CD4-positive, alpha-beta memory T cell (primary cell): ENCODE results near the gene TBCD. TPM values are rescaled to one million over a fixed set of nuclear protein-coding genes. Genes with fewer than 3 reads are reported as not detected.
"Not testable (repeated sequence)": the region's sequence is repeated elsewhere in the genome, so short reads cannot be mapped to it uniquely, and the experiment has no call there.

Experiments
- CTCF ChIA-PET: fragments of 350-600 bp; sonication (Branson Sonifier 250); formaldehyde crosslinking; loops from one replicate; lab custom pipeline; 2021; ENCODE audit warnings: inconsistent platforms; ENCODE audit not compliant: partially characterized antibody; lab: Charles Lee
- POLR2A ChIA-PET: fragments of 350-600 bp; sonication (Branson Sonifier 250); formaldehyde crosslinking; loops from one replicate; lab custom pipeline; 2021; ENCODE audit not compliant: partially characterized antibody; lab: Charles Lee
- DNase-seq, 5 donors: peaks; one replicate each; pipeline versions ENCODE4 v3.0.0 to v3.0.0-alpha.2; 2020 to 2022; ENCODE audit warnings: mixed read lengths in 1 of 5
- H3K27ac ChIP-seq: one replicate; pipeline ENCODE4 v1.7.0; 2013; ENCODE audit warnings: low read depth, low read length
- H3K27me3 ChIP-seq: 2 replicates; pipeline ENCODE4 v1.7.0; 2013; ENCODE audit warnings: mild to moderate bottlenecking, low read length, moderate library complexity; ENCODE audit not compliant: insufficient read depth
- H3K36me3 ChIP-seq: 2 replicates; pipeline ENCODE4 v1.7.0; 2013; ENCODE audit warnings: mild to moderate bottlenecking, low read length, moderate library complexity; ENCODE audit not compliant: insufficient read depth
- H3K4me1 ChIP-seq: 2 replicates; pipeline ENCODE4 v1.7.0; 2013; ENCODE audit warnings: mild to moderate bottlenecking, low read length, moderate library complexity; ENCODE audit not compliant: insufficient read depth
- H3K4me3 ChIP-seq, 2 donors: one replicate each; pipeline ENCODE4 v1.7.0; 2013; ENCODE audit warnings: low read length in 2 of 2, mild to moderate bottlenecking in 1 of 2
- H3K9me3 ChIP-seq, 2 donors: one replicate each; pipeline ENCODE4 v1.7.0; 2013; ENCODE audit warnings: low read length in 2 of 2, control low read depth in 1 of 2; ENCODE audit not compliant: control insufficient read depth in 1 of 2
- H3K27ac Mint-ChIP-seq, 7 donors: one replicate each; pipeline ENCODE4 v1.8.0; 2020 to 2021; ENCODE audit warnings: mixed read lengths in 7 of 7, mild to moderate bottlenecking in 6 of 7, inconsistent platforms in 3 of 7, moderate library complexity in 3 of 7
- H3K27me3 Mint-ChIP-seq, 2 donors: one replicate each; pipeline ENCODE4 v1.8.0; 2020 to 2021; ENCODE audit warnings: mixed read lengths in 2 of 2
- H3K36me3 Mint-ChIP-seq, 2 donors: one replicate each; pipeline ENCODE4 v1.8.0; 2020 to 2021; ENCODE audit warnings: mixed read lengths in 2 of 2, inconsistent platforms in 1 of 2, mild to moderate bottlenecking in 1 of 2
- H3K4me1 Mint-ChIP-seq, 4 donors: one replicate each; pipeline ENCODE4 v1.8.0; 2020 to 2021; ENCODE audit warnings: mixed read lengths in 4 of 4, mild to moderate bottlenecking in 1 of 4
- H3K4me3 Mint-ChIP-seq, 8 donors: one replicate each; pipeline ENCODE4 v1.8.0; 2020 to 2021; ENCODE audit warnings: mixed read lengths in 8 of 8, mild to moderate bottlenecking in 7 of 8, moderate library complexity in 6 of 8, inconsistent platforms in 3 of 8
- H3K9me3 Mint-ChIP-seq, 8 donors: one replicate each; pipeline ENCODE4 v1.8.0; 2020 to 2021; ENCODE audit warnings: mixed read lengths in 8 of 8, mild to moderate bottlenecking in 5 of 8, inconsistent platforms in 3 of 8, moderate library complexity in 1 of 8
- intact Hi-C: fragments of 100-400 bp; cut with micrococcal nuclease; formaldehyde crosslinking; loops from one replicate; pipeline ENCODE4 v1.15.1; 2023
- polyA plus RNA-seq, 2 donors: library from polyadenylated mRNA; unstranded; fragments of 300-500 nt; fragmentation: Illumina TruSeq; gene quantifications; one replicate each; pipeline ENCODE4 v1.2.3, GENCODE V29; 2021
- total RNA-seq, 2 experiments: library from RNA; stranded (reverse); gene quantifications; one replicate each; pipeline ENCODE4 v1.2.3, GENCODE V29; 2021

Gene TBCD
- total and polyA plus RNA-seq, 4 experiments from 2014 or later = 102 to 263 (median 192) TPM

GRCh38 chr17:82774456-82774855 lies 22.6 kb downstream of the TBCD start:
- H3K27ac ChIP-seq, H3K9me3 Mint-ChIP-seq, DNase-seq, H3K27me3 ChIP-seq, H3K27ac Mint-ChIP-seq, H3K9me3 ChIP-seq, POLR2A ChIA-PET, H3K27me3 Mint-ChIP-seq, H3K4me3 ChIP-seq, H3K4me1 ChIP-seq: not testable (repeated sequence)
- H3K36me3 ChIP-seq = peaks cover 16% of the 10 kb centered on the region
- peak overlapping the region in 1 of 8 donors; percentile 29 for H3K4me3 Mint-ChIP-seq
- H3K4me1 Mint-ChIP-seq = peaks cover 6 to 11% (median 11%) of the 10 kb centered on the region in 4 donors
- intact Hi-C loops = loop anchor here (2.0 to 10.0 kb wide), 2 partner anchors 106 to 420 kb away; partner anchors contain the start of gene TEX19
- H3K36me3 Mint-ChIP-seq = peaks cover 22 to 23% of the 10 kb centered on the region in 2 donors
- CTCF ChIA-PET = interaction anchor here (0.9 to 1.3 kb wide), 5 partner anchors 15 to 427 kb away, joined by 3 to 5 read pairs (median 3); no protein-coding TSS in a partner anchor

- Mint-ChIP-seq H3K27ac (peak overlapping the region in 2 of 7 donors; percentile 41 to 77), H3K27me3 (no peaks in the 10 kb centered on the region), H3K4me1 (peaks cover 6 to 11% (median 11%) of the 10 kb centered on the region in 4 donors), H3K36me3 (peaks cover 17 to 19% of the 10 kb centered on the region in 2 donors), H3K4me3 (peak overlapping the region in 2 of 8 donors; percentile 29 to 69), H3K9me3 (peaks cover 0 to 1% (median 0%) of the 10 kb centered on the region in 8 donors)
- H3K27ac ChIP-seq = no peak overlapping the region
- H3K4me3 ChIP-seq = no peak overlapping the region
- no peaks in the 10 kb centered on the region for H3K27me3 ChIP-seq
- ChIA-PET POLR2A (no interaction called here), CTCF (interaction anchor here (0.8 to 1.3 kb wide), 6 partner anchors 12 to 426 kb away, joined by 3 to 6 read pairs (median 4); no protein-coding TSS in a partner anchor)
- H3K4me1 ChIP-seq = peaks cover 9% of the 10 kb centered on the region
- intact Hi-C loops = loop anchor here (2.0 to 10.0 kb wide), 2 partner anchors 106 to 420 kb away; partner anchors contain the start of gene TEX19
- peaks cover 10% of the 10 kb centered on the region for H3K36me3 ChIP-seq
- peak in 1 of 5 donors; percentile 31 for DNase-seq
- no peaks in the 10 kb centered on the region for H3K9me3 ChIP-seq
These were observed 23.3 kb downstream of the TBCD start for GRCh38 chr17:82775001-82775823.

GRCh38 chr17:82776454-82776853 lies 24.6 kb downstream of the TBCD start:
- ChIA-PET POLR2A (no interaction called here), CTCF (no interaction called here)
- no peak for DNase-seq
- Mint-ChIP-seq H3K27ac (peak overlapping the region in 1 of 7 donors; percentile 88), H3K9me3 (peaks cover 0 to 1% (median 0%) of the 10 kb centered on the region in 8 donors), H3K4me1 (peaks cover 6 to 11% (median 11%) of the 10 kb centered on the region in 4 donors), H3K36me3 (peaks cover 17 to 18% of the 10 kb centered on the region in 2 donors), H3K27me3 (no peaks in the 10 kb centered on the region), H3K4me3 (no peak overlapping the region)
- Histone ChIP-seq H3K36me3 (peaks cover 11% of the 10 kb centered on the region), H3K9me3 (no peaks in the 10 kb centered on the region), H3K27ac (no peak overlapping the region), H3K27me3 (no peaks in the 10 kb centered on the region), H3K4me1 (peaks cover 9% of the 10 kb centered on the region), H3K4me3 (no peak overlapping the region)
- intact Hi-C loops = loop anchor here (10.0 kb wide), 1 partner anchor 422 kb away; the partner anchor contains the start of gene TEX19

- H3K4me3 ChIP-seq, H3K27ac ChIP-seq, H3K4me3 Mint-ChIP-seq, H3K9me3 Mint-ChIP-seq, H3K27me3 Mint-ChIP-seq, H3K27ac Mint-ChIP-seq, DNase-seq, H3K9me3 ChIP-seq, H3K36me3 ChIP-seq, H3K27me3 ChIP-seq, POLR2A ChIA-PET, CTCF ChIA-PET: not testable (repeated sequence)
- intact Hi-C loops = loop anchor here (10.0 kb wide), 1 partner anchor 423 kb away; the partner anchor contains the start of gene TEX19
- Mint-ChIP-seq H3K36me3 (peaks cover 11 to 15% of the 10 kb centered on the region in 2 donors), H3K4me1 (peaks cover 9 to 23% (median 17%) of the 10 kb centered on the region in 4 donors)
- peaks cover 14% of the 10 kb centered on the region for H3K4me1 ChIP-seq
These were observed 26.0 kb downstream of the TBCD start for GRCh38 chr17:82777778-82778375.

GRCh38 chr17:82779541-82779940 lies 27.7 kb downstream of the TBCD start:
- H3K27ac ChIP-seq = no peak overlapping the region
- H3K4me3 ChIP-seq = no peak overlapping the region
- no peak overlapping the region for H3K27ac Mint-ChIP-seq
- intact Hi-C loops = loop anchor here (10.0 kb wide), 1 partner anchor 425 kb away; the partner anchor contains the start of gene TEX19
- peaks cover 10 to 26% (median 18%) of the 10 kb centered on the region in 4 donors for H3K4me1 Mint-ChIP-seq
- H3K9me3 ChIP-seq = no peaks in the 10 kb centered on the region
- no peaks in the 10 kb centered on the region for H3K27me3 Mint-ChIP-seq
- ChIA-PET POLR2A (no interaction called here), CTCF (interaction anchor here (0.7 to 1.1 kb wide), 2 partner anchors 10 to 207 kb away, joined by 3 read pairs; no protein-coding TSS in a partner anchor)
- H3K4me3 Mint-ChIP-seq = no peak overlapping the region
- peaks cover 14% of the 10 kb centered on the region for H3K36me3 ChIP-seq
- peaks cover 0 to 1% (median 0%) of the 10 kb centered on the region in 8 donors for H3K9me3 Mint-ChIP-seq
- H3K27me3 ChIP-seq = no peaks in the 10 kb centered on the region
- peaks cover 14% of the 10 kb centered on the region for H3K4me1 ChIP-seq
- DNase-seq = no peak
- peaks cover 10 to 27% of the 10 kb centered on the region in 2 donors for H3K36me3 Mint-ChIP-seq

GRCh38 chr17:82780195-82780594 lies 28.3 kb downstream of the TBCD start:
- intact Hi-C loops = no loop called here
- no peak for DNase-seq
- peaks cover 0 to 1% (median 0%) of the 10 kb centered on the region in 8 donors for H3K9me3 Mint-ChIP-seq

More at GRCh38 chr17:82780195-82780594, 28.3 kb downstream of the TBCD start:
- Mint-ChIP-seq H3K4me1 (peaks cover 7 to 20% (median 14%) of the 10 kb centered on the region in 4 donors), H3K36me3 (peaks cover 10 to 28% of the 10 kb centered on the region in 2 donors), H3K27me3 (no peaks in the 10 kb centered on the region), H3K27ac (peak overlapping the region in 2 of 7 donors; percentile 6 to 36), H3K4me3 (no peak overlapping the region)
- Histone ChIP-seq H3K4me3 (no peak overlapping the region), H3K4me1 (peaks cover 8% of the 10 kb centered on the region), H3K36me3 (peaks cover 14% of the 10 kb centered on the region), H3K9me3 (no peaks in the 10 kb centered on the region), H3K27ac (no peak overlapping the region), H3K27me3 (no peaks in the 10 kb centered on the region)
- ChIA-PET POLR2A (no interaction called here), CTCF (interaction anchor here (0.8 to 2.6 kb wide), 10 partner anchors 9 to 424 kb away, joined by 3 to 20 read pairs (median 5); no protein-coding TSS in a partner anchor)
